ENCODE measurements around the gene STAC3.

The STAC3 gene

GRCh38 chr12:57202321-57202720 lies 48.7 kb downstream of the STAC3 start:
- ChIA-PET CTCF (interaction anchor here (1.2 kb wide), 1 partner anchor 12 kb away, joined by 4 read pairs; no protein-coding TSS in a partner anchor), POLR2A (no interaction called here)
- DNase-seq (ENCODE audit: extremely low spot score) = no peak
- TF ChIP-seq, protein P1, sequence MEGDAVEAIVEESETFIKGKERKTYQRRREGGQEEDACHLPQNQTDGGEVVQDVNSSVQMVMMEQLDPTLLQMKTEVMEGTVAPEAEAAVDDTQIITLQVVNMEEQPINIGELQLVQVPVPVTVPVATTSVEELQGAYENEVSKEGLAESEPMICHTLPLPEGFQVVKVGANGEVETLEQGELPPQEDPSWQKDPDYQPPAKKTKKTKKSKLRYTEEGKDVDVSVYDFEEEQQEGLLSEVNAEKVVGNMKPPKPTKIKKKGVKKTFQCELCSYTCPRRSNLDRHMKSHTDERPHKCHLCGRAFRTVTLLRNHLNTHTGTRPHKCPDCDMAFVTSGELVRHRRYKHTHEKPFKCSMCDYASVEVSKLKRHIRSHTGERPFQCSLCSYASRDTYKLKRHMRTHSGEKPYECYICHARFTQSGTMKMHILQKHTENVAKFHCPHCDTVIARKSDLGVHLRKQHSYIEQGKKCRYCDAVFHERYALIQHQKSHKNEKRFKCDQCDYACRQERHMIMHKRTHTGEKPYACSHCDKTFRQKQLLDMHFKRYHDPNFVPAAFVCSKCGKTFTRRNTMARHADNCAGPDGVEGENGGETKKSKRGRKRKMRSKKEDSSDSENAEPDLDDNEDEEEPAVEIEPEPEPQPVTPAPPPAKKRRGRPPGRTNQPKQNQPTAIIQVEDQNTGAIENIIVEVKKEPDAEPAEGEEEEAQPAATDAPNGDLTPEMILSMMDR (IDR thresholded peaks at IDR 0.05; ENCODE audit: control extremely low read depth, extremely low read depth, low read depth, missing control alignments) = no peak

DNA sequence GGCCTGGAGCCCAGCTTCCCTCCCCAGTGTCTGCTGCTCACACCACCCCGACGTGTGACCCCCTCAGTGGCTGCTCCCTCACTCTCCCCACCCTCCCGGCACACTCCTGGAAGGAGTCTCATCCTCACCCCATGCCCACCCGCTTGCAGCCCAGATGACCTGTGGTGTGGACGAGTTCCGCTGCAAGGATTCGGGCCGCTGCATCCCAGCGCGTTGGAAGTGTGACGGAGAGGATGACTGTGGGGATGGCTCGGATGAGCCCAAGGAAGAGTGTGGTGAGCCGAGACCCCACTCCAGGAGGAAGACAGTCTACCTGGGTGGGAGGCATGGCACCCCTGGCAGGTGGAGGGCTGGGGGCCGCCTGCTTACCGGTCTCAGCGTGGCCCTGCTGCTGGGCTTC lies 49.4 kb downstream of the STAC3 start:
- ChIA-PET POLR2A (no interaction called here), CTCF (interaction anchor here (1.2 kb wide), 1 partner anchor 13 kb away, joined by 4 read pairs; no protein-coding TSS in a partner anchor)
- no peak for DNase-seq (ENCODE audit: extremely low spot score)
- TF ChIP-seq, protein P1 (IDR thresholded peaks at IDR 0.05; ENCODE audit: control extremely low read depth, extremely low read depth, low read depth, missing control alignments) = no peak

- ChIA-PET CTCF (interaction anchor here (1.2 kb wide), 1 partner anchor 13 kb away, joined by 4 read pairs; no protein-coding TSS in a partner anchor), POLR2A (no interaction called here)
- TF ChIP-seq, protein P1 (IDR thresholded peaks at IDR 0.05; ENCODE audit: control extremely low read depth, extremely low read depth, low read depth, missing control alignments) = no peak
- DNase-seq (ENCODE audit: extremely low spot score) = no peak
Observed at GRCh38 chr12:57201219-57201618, 49.8 kb downstream of the STAC3 start.

DNA sequence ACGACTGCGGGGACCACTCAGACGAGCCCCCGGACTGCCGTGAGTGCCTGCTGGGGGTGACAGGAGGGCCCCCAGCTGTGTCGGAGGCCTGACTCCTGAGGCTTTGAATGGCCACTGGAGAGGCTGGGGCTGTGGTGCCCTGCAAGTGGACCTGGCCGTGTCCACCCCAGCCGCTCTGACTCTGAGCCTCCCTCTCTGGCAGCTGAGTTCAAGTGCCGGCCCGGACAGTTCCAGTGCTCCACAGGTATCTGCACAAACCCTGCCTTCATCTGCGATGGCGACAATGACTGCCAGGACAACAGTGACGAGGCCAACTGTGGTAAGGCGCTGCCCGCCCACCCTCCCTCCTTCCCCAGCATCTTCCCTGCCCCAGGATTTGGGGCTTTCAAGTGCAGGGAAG lies 50.5 kb downstream of the STAC3 start:
- TF ChIP-seq, protein P1 (IDR thresholded peaks at IDR 0.05; ENCODE audit: control extremely low read depth, extremely low read depth, low read depth, missing control alignments) = no peak
- POLR2A ChIA-PET = no interaction called here
- CTCF ChIA-PET = no interaction called here
- no peak for DNase-seq (ENCODE audit: extremely low spot score)

- TF ChIP-seq, protein P1 (IDR thresholded peaks at IDR 0.05; ENCODE audit: control extremely low read depth, extremely low read depth, low read depth, missing control alignments) = no peak
- ChIA-PET POLR2A (no interaction called here), CTCF (interaction anchor here (1.6 to 3.2 kb wide), 2 partner anchors 14 to 16 kb away, joined by 7 to 11 read pairs; no protein-coding TSS in a partner anchor)
- DNase-seq (ENCODE audit: extremely low spot score) = no peak
Observed at GRCh38 chr12:57199191-57199590, 51.8 kb downstream of the STAC3 start.

DNA sequence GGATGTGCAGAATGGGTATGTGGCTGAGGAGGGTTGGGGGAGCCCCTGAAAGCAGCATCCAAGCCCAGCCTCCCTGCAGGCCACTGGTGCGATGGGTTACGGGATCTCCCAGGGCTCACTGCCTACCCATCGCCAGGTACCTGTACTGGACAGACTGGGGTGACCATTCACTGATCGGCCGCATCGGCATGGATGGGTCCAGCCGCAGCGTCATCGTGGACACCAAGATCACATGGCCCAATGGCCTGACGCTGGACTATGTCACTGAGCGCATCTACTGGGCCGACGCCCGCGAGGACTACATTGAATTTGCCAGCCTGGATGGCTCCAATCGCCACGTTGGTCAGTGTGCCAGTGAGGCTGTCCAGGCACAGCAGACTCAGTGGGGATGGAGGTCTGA lies 52.7 kb downstream of the STAC3 start:
- ChIA-PET POLR2A (no interaction called here), CTCF (interaction anchor here (1.0 to 3.2 kb wide), 3 partner anchors 15 to 22 kb away, joined by 3 to 11 read pairs (median 7); no protein-coding TSS in a partner anchor)
- TF ChIP-seq, protein P1 (IDR thresholded peaks at IDR 0.05; ENCODE audit: control extremely low read depth, extremely low read depth, low read depth, missing control alignments) = no peak
- DNase-seq (ENCODE audit: extremely low spot score) = no peak

Measured in GM10248 (cell line).